Suppressor macrophage treated with lipopolysaccharide for 4 hours (primary cell): ENCODE data around the gene PARP3.
A peak's percentile ranks its signal among the peaks of the same experiment; 100 is the strongest.
"Not testable (repeated sequence)": the region's sequence is repeated elsewhere in the genome, so short reads cannot be mapped to it uniquely, and the experiment has no call there.

Source experiments
- DNase-seq: peaks from one replicate; pipeline ENCODE4 v3.0.0-alpha.2; 2020

The PARP3 gene

DNA sequence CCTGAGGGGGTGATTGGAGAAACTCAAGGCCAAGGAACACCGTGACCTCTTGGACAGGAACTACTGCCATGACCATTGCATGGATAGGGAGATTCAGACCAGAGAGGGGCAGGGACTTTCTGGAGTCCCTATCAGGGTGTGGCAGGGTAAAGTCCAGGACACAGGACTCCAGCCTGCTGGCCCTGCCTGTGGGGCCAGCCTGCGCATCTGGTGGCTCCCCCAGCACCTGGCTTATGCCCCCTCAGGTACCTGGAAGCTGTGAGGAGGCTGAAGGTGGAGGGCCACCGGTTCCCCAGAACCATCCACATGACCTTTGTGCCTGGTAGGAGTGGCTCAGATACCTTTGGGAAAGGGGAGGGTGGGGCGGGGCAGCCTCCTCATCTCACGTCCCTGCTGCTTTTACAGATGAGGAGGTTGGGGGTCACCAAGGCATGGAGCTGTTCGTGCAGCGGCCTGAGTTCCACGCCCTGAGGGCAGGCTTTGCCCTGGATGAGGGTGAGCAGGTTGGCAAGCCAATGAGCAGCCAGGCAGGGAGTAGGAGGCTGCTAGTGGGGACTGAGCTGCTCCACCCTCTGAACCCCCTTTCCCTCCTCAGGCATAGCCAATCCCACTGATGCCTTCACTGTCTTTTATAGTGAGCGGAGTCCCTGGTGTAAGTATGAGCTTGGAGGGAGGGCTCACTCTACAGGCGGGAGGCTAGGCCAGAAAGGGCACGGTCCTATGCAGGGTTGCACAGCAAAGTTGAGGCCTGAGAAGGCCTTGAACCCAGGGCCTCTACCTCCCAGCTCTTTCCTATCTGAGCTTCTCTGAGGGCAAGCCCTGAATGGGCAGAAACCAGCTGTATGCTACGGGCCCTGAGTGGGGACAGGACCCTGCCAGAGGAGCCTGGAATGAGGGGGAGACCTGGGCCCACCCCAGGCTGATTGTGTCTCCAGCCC is 44.1 kb downstream of the PARP3 start:
- DNase-seq, result no peak

DNA sequence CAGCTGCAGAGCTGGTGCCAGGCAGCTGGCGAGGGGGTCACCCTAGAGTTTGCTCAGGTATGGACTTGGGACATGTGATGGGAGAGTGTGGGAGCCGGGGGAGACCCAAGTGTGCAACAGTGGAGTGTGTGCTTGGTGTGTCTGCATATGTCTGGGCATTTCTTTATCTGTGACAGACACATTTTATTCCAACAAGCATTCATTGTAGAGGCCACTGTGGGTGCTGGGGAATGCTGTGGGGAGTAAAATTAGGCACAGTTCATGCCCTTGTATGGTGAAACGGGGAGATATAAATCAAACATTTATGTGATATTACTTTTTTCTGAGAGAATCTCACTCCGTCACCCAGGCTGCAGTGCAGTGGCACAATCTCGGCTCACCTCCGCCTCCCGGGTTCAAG is 45.4 kb downstream of the PARP3 start:
- DNase-seq, result no peak

DNA sequence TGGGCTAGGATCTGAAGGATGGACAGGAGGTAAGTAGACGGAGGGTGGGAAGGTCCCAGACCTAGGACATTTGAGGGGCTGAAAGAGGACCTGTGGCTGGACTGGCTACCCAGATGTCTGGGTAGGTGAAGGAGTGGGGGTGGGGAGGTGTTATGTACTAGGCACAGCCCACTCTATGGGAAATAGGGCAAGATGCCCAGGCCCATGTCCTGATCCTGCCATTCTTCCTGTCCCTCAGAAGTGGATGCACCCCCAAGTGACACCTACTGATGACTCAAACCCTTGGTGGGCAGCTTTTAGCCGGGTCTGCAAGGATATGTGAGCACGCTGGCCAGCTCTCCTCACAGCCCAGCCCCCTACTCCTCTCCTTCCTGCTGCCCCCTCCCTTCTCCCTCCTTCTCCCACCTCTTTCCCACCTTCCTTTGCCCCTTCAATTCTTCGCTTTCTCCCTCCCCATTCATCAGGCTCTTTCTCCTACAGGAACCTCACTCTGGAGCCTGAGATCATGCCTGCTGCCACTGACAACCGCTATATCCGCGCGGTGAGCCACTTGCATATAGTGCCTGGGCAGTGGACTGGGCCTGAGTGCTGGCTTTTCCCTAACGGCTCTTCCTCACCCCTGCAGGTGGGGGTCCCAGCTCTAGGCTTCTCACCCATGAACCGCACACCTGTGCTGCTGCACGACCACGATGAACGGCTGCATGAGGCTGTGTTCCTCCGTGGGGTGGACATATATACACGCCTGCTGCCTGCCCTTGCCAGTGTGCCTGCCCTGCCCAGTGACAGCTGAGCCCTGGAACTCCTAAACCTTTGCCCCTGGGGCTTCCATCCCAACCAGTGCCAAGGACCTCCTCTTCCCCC is 46.4 kb downstream of the PARP3 start:
- DNase-seq, result no peak

DNA sequence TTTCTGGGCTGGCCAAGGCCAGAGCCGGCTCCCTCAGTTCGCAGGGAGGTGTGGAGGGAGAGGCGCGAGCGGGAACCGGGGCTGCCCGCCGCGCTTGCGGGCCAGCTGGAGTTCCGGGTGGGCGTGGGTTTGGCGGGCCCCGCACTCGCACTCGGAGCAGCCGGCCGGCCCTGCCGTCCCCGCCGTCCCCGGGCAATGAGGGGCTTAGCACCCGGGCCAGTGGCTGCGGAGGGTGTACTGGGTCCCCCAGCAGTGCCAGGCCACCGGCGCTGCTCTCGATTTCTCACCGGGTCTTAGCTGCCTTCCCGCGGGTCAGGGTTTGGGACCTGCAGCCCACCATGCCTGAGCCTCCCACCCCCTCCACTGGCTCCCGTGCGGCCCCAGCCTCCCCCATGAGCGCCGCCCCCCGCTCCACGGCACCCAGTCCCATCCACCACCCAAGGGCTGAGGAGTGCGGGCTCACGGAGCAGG is 48.4 kb downstream of the PARP3 start:
- DNase-seq, result not testable (repeated sequence)

DNA sequence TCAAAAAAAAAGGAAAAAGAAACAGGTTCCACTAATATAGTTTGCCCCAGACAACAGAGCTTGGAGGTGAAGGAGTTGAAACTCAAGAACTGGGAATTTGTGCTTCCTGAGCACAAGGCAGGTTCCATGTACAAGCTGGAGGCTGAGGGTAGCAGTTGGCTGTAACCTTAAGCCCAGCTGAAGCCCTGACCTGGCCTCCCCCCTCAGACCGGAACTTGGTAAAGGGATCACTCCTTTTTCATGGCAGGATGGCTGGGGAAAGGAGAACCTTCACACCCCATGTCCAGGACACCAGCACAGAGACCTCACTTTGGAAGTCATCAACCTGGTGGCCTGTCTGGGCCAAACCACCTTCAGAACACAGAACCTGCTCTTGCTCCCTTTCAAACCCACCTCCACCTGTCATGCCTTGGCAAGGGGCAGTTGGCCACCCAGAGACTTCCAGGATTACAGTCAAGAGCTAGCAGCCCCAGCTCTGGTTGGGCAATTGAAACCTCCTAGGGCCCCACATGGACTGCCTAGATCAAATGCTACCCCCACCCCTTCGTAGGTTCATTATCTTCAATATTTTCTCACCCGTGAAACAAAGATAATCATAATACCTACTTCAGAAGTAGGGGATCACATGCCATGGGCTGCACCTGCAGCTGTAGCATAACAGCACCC is 50.0 kb downstream of the PARP3 start:
- no peak for DNase-seq

DNA sequence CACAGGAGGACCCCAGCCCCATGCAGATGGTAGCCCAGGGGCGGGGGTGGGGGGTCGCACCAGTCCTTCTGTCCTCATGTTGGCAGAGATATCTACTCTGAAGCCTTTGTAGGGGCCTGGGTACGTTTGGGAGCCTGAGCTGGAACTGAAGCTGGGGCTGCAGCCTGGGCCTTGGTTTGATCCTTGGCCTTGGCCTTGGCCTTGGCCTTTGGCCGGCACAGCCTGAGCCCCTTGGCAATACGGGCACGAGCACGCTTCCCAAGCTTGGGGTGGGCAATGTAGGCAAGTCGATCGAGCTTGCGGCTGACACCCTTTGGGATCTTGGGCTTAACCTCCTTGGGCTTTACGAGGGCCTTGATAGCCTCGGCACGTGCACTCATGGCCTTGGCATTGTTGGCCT is 51.5 kb downstream of the PARP3 start:
- DNase-seq, result not testable (repeated sequence)

DNA sequence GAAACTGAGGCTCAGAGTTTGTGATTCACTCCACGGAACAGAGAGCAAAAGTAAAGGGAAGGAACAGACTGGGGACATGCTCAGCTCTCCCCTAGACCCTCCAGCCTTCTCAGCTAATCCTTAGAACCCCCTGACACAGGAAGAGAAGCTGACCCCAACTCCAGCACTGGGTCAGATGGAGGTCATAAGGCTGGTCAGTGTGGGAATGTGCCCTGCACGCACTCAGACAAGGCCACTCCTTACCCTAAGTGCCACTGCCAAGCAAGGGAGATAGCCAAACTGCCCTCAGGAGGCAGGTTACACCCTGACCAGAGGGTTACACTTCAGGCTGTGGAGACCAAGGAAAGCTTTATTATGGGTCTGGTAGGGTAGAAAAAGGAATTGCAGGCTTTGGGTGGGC is 52.4 kb downstream of the PARP3 start:
- DNase-seq, result no peak

DNA sequence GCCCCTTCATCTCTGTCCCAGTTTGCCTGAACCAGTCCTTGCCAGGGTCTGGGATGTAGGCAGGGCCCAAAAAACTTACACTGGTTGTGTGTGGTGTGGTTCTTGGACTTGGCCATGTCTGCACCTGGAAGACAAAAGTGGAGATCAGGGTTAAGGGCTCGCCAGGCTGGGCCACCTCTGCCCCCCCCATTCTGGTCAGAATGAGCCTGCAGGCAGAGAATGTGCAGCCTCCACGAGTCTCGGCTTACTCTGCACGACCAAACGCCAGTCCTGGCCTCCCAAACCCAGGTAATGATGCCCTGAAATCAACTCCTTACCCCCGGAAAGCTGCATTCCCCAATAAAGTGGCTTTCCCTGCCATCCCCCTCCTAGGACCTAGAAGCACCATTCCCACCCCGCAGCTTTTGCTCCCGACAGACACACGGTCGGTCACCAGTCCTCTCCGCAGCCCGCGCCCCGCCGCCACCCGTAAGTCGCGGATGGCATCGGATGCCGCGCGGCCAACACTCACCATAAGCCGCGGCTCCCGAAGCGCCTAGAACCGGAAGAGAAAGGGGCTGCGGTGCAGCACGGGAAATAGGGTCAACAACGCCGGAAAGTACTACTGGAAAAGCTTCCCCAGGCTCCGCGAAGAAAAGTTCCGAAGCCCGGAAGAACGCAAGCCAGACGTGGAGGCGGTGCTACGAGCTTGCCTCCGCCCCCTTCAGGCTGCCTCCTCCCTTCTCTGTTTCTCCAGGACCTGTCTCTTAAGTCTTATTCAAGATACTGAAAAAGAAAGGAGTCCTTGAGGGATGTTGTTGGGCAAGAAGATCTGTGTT is 53.4 kb downstream of the PARP3 start, which contains the start of gene RPL29:
Gene RPL29, minus strand, starts transcription at position 550 of the 818 bp plus-strand sequence. Its CDS starts 434 bp downstream, at position 116.
- DNase-seq, result peak; percentile 96

DNA sequence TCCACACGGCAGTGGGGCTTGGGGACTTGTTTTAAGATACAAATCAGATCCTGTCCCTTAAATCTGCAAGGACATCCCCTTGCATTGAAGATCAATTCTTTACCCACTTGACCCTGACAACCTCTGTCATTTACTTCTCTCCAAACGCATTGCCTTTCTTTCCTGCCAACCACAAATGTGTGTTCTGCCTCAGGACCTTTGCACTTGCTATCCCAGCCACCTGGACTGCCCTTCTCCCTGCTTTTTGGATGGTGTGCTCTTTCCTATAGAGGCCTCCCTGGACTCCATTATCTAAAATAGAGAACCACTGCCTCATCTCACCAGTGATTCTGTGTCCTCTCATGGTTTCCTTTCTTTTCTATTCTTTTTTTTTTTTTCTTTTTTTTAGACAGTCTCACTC is 55.0 kb downstream of the PARP3 start:
- DNase-seq, result no peak

DNA sequence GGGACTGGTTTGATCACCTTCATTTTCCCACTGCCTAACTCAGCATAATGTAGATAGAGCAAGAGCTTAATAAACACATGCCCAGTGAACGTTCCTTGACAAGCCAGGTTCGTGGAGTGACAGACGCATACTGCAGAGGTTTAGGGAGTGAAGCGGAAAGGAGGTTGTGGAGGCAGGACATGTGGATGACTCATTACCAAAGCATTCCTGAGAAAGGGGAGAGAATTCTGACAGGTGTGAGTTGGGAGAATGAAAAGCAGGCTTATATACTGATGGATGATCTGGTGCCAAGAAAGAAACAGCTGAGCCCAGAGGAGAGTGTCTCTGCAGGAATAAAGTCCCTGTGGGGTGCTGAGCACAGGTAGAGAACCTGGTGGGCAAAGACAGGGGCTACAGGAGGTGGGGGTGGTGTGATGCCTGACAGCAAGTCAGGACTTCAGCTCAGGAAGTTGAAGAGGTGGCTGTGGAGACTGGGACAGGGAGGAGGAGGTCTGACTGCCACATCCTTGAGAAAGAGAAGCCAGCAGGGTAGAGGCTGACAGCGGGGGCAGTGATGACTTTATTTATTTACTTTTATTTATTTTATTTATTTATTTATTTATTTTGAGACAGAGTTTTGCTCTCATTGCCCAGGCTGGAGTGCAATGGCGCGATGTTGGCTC is 55.9 kb downstream of the PARP3 start:
- no peak for DNase-seq
